Natural killer cell treated with Interleukin-12 subunit alpha and Interleukin-12 subunit beta and Interleukin-15 and Interleukin-18, amount 100 ng/mL, for 72 hours (primary cell): ENCODE measurements around the gene LANCL2. TPM values are rescaled to one million over a fixed set of nuclear protein-coding genes. Genes with fewer than 3 reads are reported as not detected.
A peak's percentile ranks its signal among the peaks of the same experiment; 100 is the strongest.

Source experiments
- ATAC-seq, 2 donors: fragments of 150-1000 bp; cut with Tn5 transposase in 1 of 2; sonication (Bioruptor Pico), chemical (Tn5 transposase) in 1 of 2; 2 replicates each; pipeline ENCODE4 v1.10.0; 2021
- DNase-seq: peaks from one replicate; pipeline ENCODE4 v3.0.0; 2022; ENCODE audit warnings: low spot score
- H3K27ac Mint-ChIP-seq, 2 donors: 1 replicate in 1 of 2; 2 replicates in 1 of 2; pipeline ENCODE4 v1.8.0; 2022; ENCODE audit warnings: mixed read lengths in 2 of 2, mild to moderate bottlenecking in 1 of 2, moderate library complexity in 1 of 2
- H3K27me3 Mint-ChIP-seq, 2 donors: 1 replicate in 1 of 2; 2 replicates in 1 of 2; pipeline ENCODE4 v1.8.0; 2022; ENCODE audit warnings: mixed read lengths in 2 of 2
- H3K36me3 Mint-ChIP-seq: one replicate; pipeline ENCODE4 v1.8.0; 2022; ENCODE audit warnings: mixed read lengths
- H3K4me1 Mint-ChIP-seq, 2 donors: 1 replicate in 1 of 2; 2 replicates in 1 of 2; pipeline ENCODE4 v1.8.0; 2022; ENCODE audit warnings: low read depth in 2 of 2, mixed read lengths in 2 of 2, mild to moderate bottlenecking in 1 of 2
- H3K4me3 Mint-ChIP-seq: one replicate; pipeline ENCODE4 v1.8.0; 2022; ENCODE audit warnings: mixed read lengths
- H3K9me3 Mint-ChIP-seq: 2 replicates; pipeline ENCODE4 v1.8.0; 2022; ENCODE audit warnings: mixed read lengths
- total RNA-seq, 2 donors: library from RNA; stranded (reverse); gene quantifications; one replicate each; pipeline ENCODE4 v1.2.3, GENCODE V29; 2022

LANCL2 gene
- total RNA-seq, 2 donors from 2014 or later = 14.3 to 28.2 TPM

- Mint-ChIP-seq H3K4me1 (peaks cover 3 to 16% of the 10 kb centered on the region in 2 donors), H3K27me3 (no peaks in the 10 kb centered on the region), H3K9me3 (no peaks in the 10 kb centered on the region), H3K4me3 (no peak overlapping the region), H3K36me3 (no peaks in the 10 kb centered on the region), H3K27ac (no peak overlapping the region)
- DNase-seq = no peak
- ATAC-seq = peak; percentile 25 to 28
These were observed 75.0 kb downstream of the LANCL2 start for GRCh38 chr7:55440040-55440690.

- Mint-ChIP-seq H3K4me1 (peaks cover 5 to 20% of the 10 kb centered on the region in 2 donors), H3K27me3 (no peaks in the 10 kb centered on the region), H3K4me3 (no peak overlapping the region), H3K36me3 (no peaks in the 10 kb centered on the region), H3K27ac (no peak overlapping the region), H3K9me3 (no peaks in the 10 kb centered on the region)
- DNase-seq (no peak), ATAC-seq (no peak)
These were observed 75.9 kb downstream of the LANCL2 start for GRCh38 chr7:55441002-55441401.

GRCh38 chr7:55441774-55442522 is 76.8 kb downstream of the LANCL2 start:
- Mint-ChIP-seq H3K36me3 (no peaks in the 10 kb centered on the region), H3K4me3 (no peak overlapping the region), H3K9me3 (no peaks in the 10 kb centered on the region), H3K27me3 (no peaks in the 10 kb centered on the region), H3K4me1 (peaks cover 5 to 21% of the 10 kb centered on the region in 2 donors), H3K27ac (no peak overlapping the region)
- ATAC-seq (no peak), DNase-seq (no peak)

GRCh38 chr7:55444786-55445185 is 79.6 kb downstream of the LANCL2 start:
- Mint-ChIP-seq H3K36me3 (peaks cover 4% of the 10 kb centered on the region), H3K4me1 (peaks cover 5 to 14% of the 10 kb centered on the region in 2 donors), H3K27ac (no peak overlapping the region), H3K27me3 (no peaks in the 10 kb centered on the region), H3K4me3 (no peak overlapping the region), H3K9me3 (no peaks in the 10 kb centered on the region)
- DNase-seq = no peak
- no peak for ATAC-seq

GRCh38 chr7:55448526-55448925 is 83.4 kb downstream of the LANCL2 start:
- DNase-seq = no peak
- Mint-ChIP-seq H3K36me3 (peaks cover 4% of the 10 kb centered on the region), H3K4me1 (peaks cover 11 to 28% of the 10 kb centered on the region in 2 donors), H3K4me3 (no peak overlapping the region), H3K27me3 (no peaks in the 10 kb centered on the region), H3K9me3 (no peaks in the 10 kb centered on the region), H3K27ac (no peak overlapping the region)
- no peak for ATAC-seq

- Mint-ChIP-seq H3K27me3 (no peaks in the 10 kb centered on the region), H3K4me3 (no peak overlapping the region), H3K27ac (no peak overlapping the region), H3K36me3 (peaks cover 4% of the 10 kb centered on the region), H3K4me1 (peaks cover 11 to 28% of the 10 kb centered on the region in 2 donors), H3K9me3 (no peaks in the 10 kb centered on the region)
- ATAC-seq (peak; percentile 41 to 54), DNase-seq (no peak)
These were observed 84.3 kb downstream of the LANCL2 start for GRCh38 chr7:55449205-55449991.

- no peaks in the 10 kb centered on the region for H3K9me3 Mint-ChIP-seq
- no peak overlapping the region for H3K27ac Mint-ChIP-seq
- H3K4me1 Mint-ChIP-seq = peaks cover 14 to 31% of the 10 kb centered on the region in 2 donors
- no peak overlapping the region for H3K4me3 Mint-ChIP-seq
- ATAC-seq = peak in 1 of 2 donors; percentile 36
- peaks cover 9% of the 10 kb centered on the region for H3K36me3 Mint-ChIP-seq
- no peaks in the 10 kb centered on the region for H3K27me3 Mint-ChIP-seq
- DNase-seq = no peak
These were observed 84.9 kb downstream of the LANCL2 start for GRCh38 chr7:55449992-55450535.

- Mint-ChIP-seq H3K27me3 (no peaks in the 10 kb centered on the region), H3K4me1 (peaks cover 23 to 42% of the 10 kb centered on the region in 2 donors), H3K9me3 (peaks cover 10% of the 10 kb centered on the region), H3K4me3 (no peak overlapping the region), H3K36me3 (peaks cover 23% of the 10 kb centered on the region), H3K27ac (peak overlapping the region in 1 of 2 donors; percentile 34)
- DNase-seq (no peak), ATAC-seq (no peak)
These were observed 87.8 kb downstream of the LANCL2 start for GRCh38 chr7:55452971-55453370.

- Mint-ChIP-seq H3K4me1 (peaks cover 27 to 50% of the 10 kb centered on the region in 2 donors), H3K36me3 (peaks cover 55% of the 10 kb centered on the region), H3K27ac (no peak overlapping the region), H3K9me3 (peaks cover 28% of the 10 kb centered on the region), H3K4me3 (no peak overlapping the region), H3K27me3 (no peaks in the 10 kb centered on the region)
- DNase-seq (no peak), ATAC-seq (no peak)
These were observed 92.7 kb downstream of the LANCL2 start for GRCh38 chr7:55457801-55458200.

- H3K27me3 Mint-ChIP-seq = no peaks in the 10 kb centered on the region
- no peak for DNase-seq
- H3K4me3 Mint-ChIP-seq = no peak overlapping the region
- peaks cover 27 to 47% of the 10 kb centered on the region in 2 donors for H3K4me1 Mint-ChIP-seq
- peaks cover 31% of the 10 kb centered on the region for H3K9me3 Mint-ChIP-seq
- H3K27ac Mint-ChIP-seq = no peak overlapping the region
- H3K36me3 Mint-ChIP-seq = peaks cover 59% of the 10 kb centered on the region
- no peak for ATAC-seq
These were observed 93.2 kb downstream of the LANCL2 start for GRCh38 chr7:55458351-55458750.

GRCh38 chr7:55463686-55464262 is 98.6 kb downstream of the LANCL2 start:
- no peak for DNase-seq
- Mint-ChIP-seq H3K4me1 (peaks cover 20 to 41% of the 10 kb centered on the region in 2 donors), H3K4me3 (no peak overlapping the region), H3K27me3 (no peaks in the 10 kb centered on the region), H3K9me3 (peaks cover 20% of the 10 kb centered on the region), H3K27ac (peak overlapping the region in 1 of 2 donors; percentile 60), H3K36me3 (peaks cover 62% of the 10 kb centered on the region)
- peak in 1 of 2 donors; percentile 41 for ATAC-seq

- Mint-ChIP-seq H3K27ac (no peak overlapping the region), H3K4me1 (peaks cover 20 to 37% of the 10 kb centered on the region in 2 donors)
These were observed 99.3 kb downstream of the LANCL2 start for GRCh38 chr7:55464422-55464821.

GRCh38 chr7:55465691-55466090 is 100.6 kb downstream of the LANCL2 start:
- Mint-ChIP-seq H3K4me1 (peaks cover 20 to 39% of the 10 kb centered on the region in 2 donors), H3K4me3 (no peak overlapping the region), H3K9me3 (peaks cover 11% of the 10 kb centered on the region), H3K27ac (no peak overlapping the region), H3K27me3 (no peaks in the 10 kb centered on the region), H3K36me3 (peaks cover 43% of the 10 kb centered on the region)
- no peak for ATAC-seq
- no peak for DNase-seq

More at GRCh38 chr7:55464422-55464821, 99.3 kb downstream of the LANCL2 start:
- peaks cover 56% of the 10 kb centered on the region for H3K36me3 Mint-ChIP-seq
- no peak overlapping the region for H3K4me3 Mint-ChIP-seq
- no peaks in the 10 kb centered on the region for H3K27me3 Mint-ChIP-seq
- ATAC-seq = no peak
- DNase-seq = no peak
- peaks cover 14% of the 10 kb centered on the region for H3K9me3 Mint-ChIP-seq
